Peyer's patch (tissue), 4 donors: Measurements from ENCODE around the gene MEIS1.

Experiments
- POLR2A ChIP-seq, 2 donors: fragments of 450-650 bp; IDR thresholded peaks; one replicate each; pipeline ENCODE4 v1.5.1; 2017; ENCODE audit warnings: antibody characterized with exemption in 2 of 2, mild to moderate bottlenecking in 2 of 2, moderate library complexity in 2 of 2
- TF ChIP-seq, protein P1 (sequence below), 6 experiments: fragments of 450-650 bp in 4 of 6; fragments of 200-600 bp in 2 of 6; sonication (generic) in 1 of 6; IDR thresholded peaks; one replicate each; pipeline ENCODE4 v1.5.1; 2017 to 2019; ENCODE audit warnings: antibody characterized with exemption in 6 of 6, mild to moderate bottlenecking in 3 of 6, moderate library complexity in 1 of 6

DNA sequence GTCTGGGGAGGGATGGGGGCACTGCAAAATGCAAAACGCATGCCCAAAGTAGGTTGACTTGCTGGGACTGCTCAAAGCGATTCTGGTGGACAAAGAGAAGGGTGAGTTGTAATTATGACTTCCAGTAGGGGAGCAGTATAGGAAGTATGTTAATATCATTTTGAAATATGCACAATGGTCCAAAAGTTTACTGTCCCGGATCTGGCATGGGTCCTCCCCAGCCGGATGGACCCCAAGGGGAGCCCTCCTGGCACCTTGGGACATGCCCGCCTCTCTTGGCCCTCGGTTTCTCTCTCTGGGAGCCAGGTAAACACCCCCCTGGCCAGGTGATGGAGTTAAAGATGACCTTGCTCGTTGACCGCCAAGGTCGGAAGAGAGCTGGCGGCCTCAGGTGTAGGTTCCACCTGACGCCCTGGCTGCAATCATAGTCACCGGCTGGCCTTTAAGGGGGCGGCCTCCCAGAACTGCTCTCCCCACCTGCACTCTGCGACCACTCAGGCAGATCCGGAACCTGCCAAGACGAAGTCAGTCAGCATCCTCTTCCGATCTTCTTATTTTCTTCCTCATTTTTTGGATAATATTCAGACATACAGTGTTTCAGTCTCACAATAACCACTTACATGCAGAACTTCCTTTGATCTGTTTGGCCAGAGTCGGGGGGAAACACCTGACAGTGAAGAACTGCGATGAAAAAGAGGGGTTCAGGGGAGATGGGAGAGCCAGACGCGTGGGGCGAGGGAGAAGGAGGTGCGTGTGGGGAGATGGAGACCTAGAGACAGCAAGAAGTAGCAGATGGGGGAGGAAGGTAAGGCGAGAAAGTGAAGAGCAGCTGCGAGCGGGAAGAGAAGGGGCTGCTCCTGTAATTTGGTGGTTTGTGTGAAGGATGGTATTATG is 148.3 kb downstream of the MEIS1 start:
- TF ChIP-seq, protein P1, sequence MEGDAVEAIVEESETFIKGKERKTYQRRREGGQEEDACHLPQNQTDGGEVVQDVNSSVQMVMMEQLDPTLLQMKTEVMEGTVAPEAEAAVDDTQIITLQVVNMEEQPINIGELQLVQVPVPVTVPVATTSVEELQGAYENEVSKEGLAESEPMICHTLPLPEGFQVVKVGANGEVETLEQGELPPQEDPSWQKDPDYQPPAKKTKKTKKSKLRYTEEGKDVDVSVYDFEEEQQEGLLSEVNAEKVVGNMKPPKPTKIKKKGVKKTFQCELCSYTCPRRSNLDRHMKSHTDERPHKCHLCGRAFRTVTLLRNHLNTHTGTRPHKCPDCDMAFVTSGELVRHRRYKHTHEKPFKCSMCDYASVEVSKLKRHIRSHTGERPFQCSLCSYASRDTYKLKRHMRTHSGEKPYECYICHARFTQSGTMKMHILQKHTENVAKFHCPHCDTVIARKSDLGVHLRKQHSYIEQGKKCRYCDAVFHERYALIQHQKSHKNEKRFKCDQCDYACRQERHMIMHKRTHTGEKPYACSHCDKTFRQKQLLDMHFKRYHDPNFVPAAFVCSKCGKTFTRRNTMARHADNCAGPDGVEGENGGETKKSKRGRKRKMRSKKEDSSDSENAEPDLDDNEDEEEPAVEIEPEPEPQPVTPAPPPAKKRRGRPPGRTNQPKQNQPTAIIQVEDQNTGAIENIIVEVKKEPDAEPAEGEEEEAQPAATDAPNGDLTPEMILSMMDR (IDR thresholded peaks at IDR 0.05): no peak
- no peak for TF ChIP-seq POLR2A (IDR thresholded peaks at IDR 0.05)
